GM21825 (cell line): ENCODE measurements around the gene MRPL42.
"Not testable (repeated sequence)": the region's sequence is repeated elsewhere in the genome, so short reads cannot be mapped to it uniquely, and the experiment has no call there.

Source experiments
- ATAC-seq: cut with Tn5 transposase; IDR thresholded peaks from one replicate; pipeline ENCODE4 v1.9.1; 2021; ENCODE audit warnings: mild to moderate bottlenecking, moderate library complexity; ENCODE audit not compliant: unreplicated experiment

MRPL42 gene

DNA sequence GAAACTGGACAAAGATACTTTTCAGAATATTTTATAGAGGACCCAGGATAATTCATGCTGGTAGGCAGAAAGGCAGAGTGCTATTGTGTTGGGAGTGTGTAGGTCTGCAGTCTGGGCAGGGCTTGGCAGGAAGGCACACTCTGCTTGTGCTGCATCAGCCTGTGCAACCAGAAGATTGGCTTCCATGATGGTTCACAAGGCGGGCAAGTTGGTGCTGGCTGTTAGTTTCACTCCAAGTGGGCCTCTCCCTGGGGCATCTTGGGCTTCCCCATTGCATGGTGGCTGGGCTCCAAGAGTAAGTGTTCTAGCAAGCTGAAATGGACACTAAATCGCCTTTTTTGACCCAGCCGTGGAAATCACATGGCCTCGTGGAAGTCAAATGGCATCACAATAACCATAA lies 23.7 kb upstream of the MRPL42 start:
- no peak for ATAC-seq

DNA sequence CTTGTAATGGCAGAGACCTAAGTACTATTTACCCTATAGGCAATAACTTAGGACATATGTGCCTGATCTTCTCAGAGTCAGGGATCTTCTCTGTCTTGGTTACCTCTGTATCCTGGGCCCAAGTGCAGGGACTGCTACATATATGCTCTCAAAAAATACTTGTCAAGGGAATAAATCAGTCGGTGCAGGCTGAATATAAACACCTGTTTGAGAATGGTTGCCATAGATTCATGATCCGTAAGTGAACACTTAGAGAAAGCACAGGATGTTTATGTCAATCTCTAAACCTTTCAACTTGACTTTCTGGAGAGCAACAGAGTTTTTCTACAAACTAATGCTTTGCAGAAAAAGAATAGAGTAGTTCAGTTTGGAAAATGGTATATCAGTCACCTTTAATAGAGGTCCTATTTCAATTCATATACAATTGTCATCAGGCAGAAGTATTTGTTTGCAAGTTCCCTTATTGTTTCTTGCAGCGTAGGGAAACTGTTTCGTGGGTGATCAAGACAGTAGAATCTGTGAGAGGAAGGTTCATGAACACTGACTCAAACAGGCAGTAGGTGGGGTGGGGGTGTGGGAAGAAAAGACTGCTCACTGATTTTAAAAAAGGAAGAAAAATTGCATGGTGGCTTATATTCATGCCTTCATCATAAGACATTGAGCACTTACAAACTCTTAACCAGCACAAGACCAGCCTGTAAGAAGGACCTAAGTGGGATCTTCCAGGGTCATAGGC lies 19.6 kb upstream of the MRPL42 start:
- ATAC-seq = no peak

DNA sequence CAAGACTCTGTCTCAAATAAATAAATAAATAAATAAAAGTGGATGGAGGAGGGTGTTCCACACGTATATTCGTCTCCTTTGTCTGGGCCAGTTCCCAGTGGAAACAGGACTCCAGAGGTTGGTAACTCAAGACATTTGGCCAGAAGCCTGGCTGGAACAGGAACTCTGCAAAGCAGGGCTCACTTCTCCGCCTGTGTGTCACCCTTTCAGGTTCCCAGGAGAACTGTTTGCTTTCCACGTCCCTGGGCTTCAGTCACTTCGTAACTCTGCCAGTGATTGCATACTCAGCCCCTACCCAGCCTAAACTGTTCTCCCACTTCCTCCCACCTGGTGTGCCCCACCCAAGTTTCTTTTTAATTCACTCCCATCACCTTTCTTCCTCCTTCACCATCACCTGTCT lies 18.5 kb upstream of the MRPL42 start:
- no peak for ATAC-seq

DNA sequence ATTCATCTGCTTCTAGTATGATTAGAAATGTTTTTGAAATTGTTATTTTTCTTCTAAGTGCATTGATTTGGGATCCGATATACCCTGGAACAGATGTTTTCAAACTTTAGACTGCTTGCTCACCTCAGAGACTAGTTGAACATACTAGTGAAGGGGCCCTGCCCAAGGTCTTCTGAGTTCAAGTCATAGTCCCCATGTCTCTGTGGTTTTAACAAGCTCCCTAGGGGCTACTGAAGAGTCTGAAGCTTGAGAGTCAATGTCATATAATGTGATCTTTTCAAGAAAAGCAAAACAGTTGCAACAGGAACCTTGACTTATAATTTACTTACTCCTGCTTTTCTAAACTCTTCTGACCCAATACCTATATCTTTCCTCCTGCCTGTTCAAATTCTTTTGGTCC lies 18.0 kb upstream of the MRPL42 start:
- ATAC-seq = peak; percentile 91

DNA sequence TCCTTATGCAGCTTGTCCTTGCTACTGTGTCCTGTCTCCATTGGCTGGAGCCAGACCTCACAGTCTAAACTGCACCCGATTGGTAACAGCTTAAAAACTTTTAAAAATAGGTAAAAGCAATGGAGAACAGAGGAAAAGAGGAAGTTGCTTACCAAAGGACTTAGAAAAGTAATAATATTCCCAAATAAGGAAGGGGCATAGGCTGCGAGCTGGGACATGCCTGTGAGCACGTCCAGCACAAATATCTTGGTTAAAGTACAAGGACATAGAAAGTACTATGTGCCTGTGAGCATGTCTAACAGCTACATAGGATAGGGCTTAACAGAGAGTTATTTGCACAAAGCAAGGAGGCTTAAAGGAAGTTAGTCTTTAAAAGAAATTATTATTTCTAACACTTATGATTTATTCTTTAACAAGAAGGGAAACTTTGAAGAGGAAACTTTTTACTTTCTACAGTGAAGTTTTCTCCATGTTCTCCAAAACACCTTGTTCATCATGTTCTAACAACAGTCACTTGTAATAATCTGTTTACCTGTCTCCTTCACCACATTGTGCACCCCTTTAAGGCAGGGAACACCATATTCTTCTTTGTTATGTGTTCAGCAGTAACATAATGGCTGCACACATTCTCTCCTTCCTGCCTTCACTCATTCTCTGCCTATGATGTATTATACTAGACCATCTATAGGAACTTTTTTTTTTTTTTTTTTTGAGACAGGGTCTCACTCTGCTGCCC lies 15.7 kb upstream of the MRPL42 start:
- no peak for ATAC-seq

DNA sequence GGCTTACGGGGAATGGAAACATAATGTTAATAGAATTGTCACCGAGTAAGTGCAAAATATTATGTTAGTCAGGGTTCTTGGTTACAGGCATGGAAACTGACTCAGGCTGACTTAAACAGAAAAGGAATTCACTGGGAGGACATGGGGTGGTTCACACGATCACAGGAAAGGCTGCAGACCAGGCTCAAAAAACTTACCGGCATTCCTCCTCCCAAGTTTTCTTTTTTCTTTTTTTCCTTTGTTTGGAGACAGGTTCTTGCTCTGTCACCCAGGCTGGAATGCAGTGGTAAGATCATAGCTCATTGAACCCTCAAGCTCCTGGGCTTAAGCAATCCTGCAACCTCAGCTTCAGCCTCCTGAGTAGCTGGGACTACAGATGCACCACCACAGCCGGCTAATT lies 13.7 kb upstream of the MRPL42 start:
- no peak for ATAC-seq

DNA sequence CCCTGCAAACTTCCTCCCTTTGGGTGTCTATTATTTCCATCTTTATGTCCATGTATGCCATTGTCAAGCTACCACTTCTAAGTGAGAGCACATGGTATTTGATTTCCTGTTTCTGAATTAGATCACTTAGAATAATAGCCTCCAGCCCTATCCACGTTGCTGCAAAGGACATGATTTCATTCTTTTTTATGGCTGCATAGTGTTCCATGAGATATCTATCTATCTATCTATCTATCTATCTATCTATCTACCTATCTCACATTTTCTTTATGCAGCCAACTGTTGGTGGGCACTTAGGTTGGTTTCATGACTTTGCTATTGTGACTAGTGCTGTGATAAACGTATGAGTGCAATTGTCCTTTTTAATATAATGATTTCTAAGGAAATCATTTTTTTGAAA lies 11.2 kb upstream of the MRPL42 start:
- ATAC-seq = no peak

DNA sequence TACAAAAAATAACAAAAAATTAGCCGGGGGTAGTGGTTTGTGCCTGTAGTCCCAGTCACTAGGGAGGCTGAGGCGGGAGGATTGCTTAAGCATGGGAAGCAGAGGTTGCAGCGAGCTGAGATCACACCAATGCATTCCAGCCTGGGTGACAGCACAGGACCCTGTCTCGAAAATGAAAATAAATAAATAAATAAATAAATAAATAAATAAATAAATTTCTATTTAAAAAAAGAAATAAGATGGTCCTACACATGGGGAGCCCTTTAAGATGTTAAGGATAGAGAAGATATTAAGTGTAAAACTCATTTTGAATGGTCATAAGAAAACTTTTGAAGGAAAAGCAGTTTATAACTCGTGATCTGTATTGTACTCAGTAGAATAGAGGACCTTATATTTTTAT lies 8.2 kb upstream of the MRPL42 start:
- no peak for ATAC-seq

DNA sequence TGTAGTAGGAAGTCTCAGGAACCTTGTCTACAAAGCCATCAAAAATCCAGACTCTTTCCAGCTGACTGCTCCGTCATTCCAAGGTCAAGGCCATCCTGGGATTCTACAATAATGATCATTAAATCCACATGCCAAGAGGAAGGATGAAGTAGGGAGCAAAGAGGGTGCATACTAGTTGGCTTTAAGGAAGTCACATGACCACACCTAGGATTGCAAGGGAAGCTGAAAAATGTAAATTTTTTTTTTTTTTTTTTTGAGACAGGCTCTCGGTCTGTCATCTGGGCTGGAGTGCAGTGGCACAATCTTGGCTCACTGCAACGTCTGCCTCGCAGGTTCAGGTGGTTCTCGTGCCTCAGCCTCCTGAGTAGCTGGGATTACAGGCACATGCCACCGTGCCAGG lies 7.3 kb upstream of the MRPL42 start:
- ATAC-seq = no peak

DNA sequence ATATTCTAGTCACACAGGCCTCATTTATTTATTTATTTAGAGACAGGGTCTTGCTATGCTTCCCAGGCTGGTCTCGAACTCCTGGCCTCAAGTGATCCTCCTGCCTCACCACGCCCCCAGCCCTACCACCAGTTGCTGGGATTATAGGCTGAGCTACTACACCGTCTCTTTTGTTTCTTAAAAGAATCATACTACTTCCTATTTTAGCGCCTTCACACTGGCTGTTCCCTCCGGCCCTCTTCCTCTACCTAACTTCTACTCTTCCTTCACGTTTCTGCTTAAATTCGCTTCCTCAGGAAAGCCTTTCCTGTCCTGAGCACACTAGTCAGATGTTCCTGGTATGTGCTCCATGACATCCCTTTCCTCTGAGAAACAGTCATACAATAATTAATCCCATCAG lies 6.4 kb upstream of the MRPL42 start:
- ATAC-seq = no peak

DNA sequence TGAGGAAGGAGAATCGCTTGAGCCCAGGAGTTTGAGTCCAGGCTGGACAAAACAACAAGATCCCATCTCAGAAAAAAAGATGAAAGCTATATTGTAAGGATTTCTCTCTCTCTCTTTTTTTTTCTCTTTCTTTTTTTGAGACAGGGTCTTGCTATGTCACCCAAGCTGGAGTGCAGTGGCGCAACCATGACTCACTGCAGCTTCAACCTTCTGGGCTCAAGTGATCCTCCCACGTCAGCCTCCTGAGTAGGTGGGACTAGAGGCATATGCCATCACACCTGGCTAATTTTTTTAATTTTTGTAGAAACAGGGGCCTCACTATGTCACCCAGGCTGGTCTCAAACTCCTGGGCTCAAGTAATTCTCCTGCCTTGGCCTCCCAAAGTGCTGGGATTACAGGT lies 5.8 kb upstream of the MRPL42 start:
- ATAC-seq = no peak

DNA sequence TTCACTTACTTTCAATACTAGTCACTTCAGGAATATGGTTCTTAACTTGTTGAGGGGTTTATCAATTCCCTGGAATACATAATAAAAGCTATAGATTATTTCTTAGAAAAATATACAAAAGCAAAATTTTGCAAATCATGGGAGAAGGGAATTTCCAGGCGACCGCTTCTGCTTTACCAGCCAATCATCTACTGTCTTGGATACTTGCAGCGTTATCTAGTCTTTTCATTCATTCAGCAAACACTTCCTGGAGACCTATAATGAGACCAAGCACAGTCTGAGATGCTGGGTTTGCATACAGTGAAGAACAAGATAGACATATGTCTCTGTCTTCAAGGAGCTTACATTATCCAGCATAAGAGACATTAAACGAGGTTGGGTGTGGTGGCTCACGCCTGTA lies 1.5 kb upstream of the MRPL42 start:
- no peak for ATAC-seq

DNA sequence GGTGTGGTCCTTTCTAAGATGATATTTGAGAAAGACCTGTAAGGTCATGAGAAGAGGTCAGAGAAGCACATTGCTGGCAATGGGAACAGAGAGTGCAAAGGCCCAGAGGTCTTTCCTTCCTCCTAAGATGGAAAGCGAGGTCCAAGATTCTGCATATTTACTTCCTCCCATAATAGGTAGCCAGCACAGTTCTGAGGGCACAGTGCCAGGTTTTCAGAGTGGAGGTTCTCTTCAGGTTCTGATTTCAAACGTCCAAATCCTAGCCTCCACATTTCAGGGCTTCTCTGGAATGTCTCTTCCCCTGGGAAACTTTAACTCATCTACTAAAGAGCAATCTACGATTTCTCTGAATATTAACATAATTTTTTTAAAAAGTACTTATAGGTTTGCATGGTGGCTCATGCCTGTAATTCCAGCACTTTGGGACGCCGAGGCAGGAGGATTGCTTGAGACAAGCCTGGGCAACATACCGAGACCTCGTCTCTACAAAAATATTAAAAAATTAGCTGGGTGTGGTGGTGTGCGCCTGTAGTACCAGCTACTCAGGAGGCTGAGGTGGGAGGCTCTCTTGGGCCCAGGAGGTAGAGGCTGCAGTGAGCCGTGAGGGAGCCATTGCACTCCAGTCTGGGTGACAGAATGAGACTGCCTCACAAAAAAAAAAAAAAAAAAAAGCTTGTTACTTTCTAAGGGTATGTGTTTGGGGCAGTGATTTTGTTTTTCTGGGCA lies 526 bp upstream of the MRPL42 start:
- no peak for ATAC-seq

DNA sequence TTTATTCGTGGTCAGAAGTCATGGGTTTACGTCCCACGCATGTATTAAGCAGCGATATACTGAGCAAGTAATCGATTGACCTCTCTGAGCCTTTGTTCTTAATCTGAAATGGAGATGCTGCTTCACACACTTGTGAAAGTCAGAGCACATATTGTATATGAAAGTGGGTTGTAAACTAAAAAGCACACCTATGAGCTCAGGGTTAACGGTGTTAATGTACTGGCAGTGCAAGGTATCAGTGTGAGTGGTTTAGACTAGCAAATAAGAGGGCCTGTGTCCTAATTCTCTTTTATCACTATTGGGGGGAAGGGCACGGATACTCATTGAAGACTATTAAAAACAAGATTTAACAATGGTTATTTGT lies 676 bp downstream of the MRPL42 start:
- peak; percentile 11 for ATAC-seq

DNA sequence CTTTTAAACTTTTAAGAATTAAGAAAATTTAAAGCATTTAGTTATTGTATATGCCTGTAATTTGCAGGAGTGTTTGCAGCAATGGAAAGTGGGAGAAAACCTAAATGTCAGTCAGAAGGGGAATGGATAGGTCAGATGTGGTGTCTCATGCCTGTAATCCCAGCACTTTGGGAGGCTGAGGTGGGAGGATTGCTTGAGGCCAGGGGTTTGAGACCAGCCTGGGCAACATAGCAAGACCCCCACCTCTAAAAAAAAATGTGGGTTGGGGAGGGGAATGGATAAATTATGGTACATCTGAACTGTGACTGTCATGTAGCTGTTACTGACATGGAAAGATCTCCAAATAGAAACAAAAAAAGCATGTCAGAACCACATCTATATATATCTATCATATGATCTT lies 2.1 kb downstream of the MRPL42 start:
- ATAC-seq = no peak

DNA sequence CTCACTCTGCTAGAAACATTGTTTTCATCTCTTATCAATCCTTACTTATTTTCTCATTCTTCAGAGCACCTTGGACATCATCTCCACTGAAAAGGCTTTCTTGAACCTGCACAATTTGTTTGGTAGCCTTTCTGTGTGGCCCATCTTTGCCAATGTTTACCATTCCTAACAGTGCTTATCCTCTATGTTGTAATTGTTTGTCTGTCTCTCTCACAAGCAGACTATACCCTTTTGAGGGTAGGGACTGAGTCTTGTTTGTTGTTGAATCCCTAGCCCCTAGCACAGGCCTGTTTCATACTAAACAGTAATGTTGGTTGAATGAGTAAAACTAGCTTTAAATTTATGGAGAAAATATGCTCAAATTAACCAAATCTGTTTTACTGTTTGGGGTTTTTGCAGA lies 9.2 kb downstream of the MRPL42 start:
- ATAC-seq = no peak

DNA sequence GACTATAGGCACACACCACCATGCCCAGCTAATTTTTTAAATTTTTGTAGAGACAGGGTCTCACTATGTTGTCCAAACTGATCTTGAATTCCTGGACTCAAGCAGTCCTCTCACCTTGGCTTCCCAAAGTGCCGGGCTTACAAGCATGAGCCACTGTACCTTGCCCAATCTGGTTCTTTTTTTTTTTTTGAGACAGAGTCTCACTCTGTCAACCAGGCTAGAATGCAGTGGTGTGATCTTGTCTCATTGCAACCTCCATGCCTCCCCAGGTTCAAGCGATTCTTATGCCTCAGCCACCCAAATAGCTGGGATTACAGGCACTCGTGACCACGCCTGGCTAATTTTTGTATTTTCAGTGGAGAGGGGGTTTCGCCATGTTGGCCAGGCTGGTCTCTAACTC lies 15.4 kb downstream of the MRPL42 start:
- no peak for ATAC-seq

DNA sequence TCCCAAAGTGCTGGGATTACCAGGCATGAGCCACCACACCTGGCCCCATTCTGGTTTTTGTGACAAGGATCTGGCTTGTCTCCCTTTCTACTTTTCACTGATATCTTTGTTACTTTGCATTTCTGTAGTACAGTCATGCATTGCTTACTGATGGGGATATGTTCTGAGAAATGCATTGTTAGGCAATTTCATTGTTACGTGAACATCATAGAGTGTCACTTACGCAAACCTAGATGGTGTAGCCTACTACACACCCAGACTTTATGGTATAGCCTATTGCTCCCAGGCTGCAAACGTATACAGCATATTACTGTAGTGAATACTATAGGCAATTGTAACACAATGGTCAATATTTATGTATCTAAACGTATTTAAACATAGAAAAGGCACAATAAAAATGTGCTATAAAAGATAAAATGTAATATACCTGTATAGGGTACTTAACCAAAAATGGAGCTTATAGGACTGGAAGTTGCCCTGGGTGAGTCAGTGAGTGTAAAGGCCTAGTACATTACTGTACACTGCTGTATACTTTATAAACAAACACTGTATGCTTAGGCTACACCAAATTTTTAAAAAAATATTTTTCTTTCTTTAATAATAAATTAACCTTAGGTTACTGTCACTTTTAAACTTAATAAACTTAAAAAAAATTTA lies 16.0 kb downstream of the MRPL42 start:
- ATAC-seq = no peak

DNA sequence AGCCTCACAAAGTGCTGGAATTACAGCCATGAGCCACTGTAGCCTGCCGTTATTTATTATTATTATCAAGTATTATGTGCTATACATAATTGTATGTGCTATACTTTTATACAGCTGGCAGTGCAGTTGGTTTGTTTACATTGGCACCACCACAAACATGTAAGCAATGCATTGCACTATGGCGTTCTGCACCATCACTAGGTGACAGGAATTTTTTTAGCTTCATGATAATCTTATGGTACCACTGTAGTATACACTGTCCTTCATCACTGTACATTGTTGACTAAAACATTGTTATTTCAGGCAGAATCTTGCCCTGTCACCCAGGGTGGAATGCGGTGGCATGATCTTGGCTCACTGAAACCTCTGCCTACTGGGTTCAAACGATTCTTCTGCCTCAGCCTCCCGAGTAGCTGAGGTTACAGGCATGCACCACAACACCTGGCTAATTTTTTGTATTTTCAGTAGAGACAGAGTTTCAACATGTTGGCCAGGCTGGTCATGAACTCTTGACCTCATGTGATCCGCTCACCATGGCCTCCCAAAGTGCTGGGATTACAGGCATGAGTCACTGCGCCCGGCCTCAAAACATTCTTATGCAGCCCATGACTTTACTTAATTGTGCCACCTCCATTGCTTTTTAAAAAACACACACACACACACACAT lies 17.1 kb downstream of the MRPL42 start:
- ATAC-seq = no peak

DNA sequence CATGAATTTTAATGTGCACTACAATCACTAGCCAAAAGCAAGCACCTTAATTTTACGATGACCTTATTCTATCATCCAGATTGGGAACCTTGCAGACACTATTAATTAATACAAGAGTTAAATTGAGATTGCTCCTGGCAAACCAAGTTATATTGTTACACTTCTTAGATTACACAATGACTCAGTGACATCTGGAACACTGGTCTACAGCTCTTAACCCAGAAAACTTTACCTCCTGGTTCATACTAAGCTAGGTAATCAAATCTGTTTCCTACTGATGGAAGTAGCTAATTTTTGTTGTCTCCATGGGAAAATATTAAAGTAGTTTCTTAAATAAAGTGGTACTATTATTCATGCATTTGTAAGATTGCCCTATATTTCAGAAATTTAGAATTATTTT lies 25.5 kb downstream of the MRPL42 start:
- ATAC-seq = not testable (repeated sequence)

DNA sequence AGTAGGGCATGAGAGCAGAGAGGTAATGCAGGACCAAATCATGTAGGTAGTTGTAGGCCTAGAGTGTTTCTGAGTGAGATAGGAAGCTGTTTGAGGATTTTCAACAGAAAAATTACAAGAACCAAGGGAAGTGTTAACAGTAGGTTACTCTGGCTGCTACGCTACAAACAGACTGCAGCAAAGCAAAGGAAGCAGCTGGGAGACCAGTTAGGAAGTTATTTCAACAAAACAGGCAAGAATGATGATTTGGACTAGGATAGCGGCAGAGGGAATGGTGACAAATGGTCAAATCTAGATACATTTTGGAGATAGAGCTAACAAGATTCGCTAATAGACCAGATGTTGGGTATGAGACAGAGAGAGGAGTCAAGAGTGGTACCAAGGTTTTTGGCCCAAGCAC lies 26.8 kb downstream of the MRPL42 start:
- ATAC-seq = no peak
